Ovary (tissue), 9 donors: ENCODE measurements around the gene MADD. TPM values are rescaled to one million over a fixed set of nuclear protein-coding genes. Genes with fewer than 3 reads are reported as not detected.

ENCODE experiments used
- DNase-seq, 5 donors: peaks; one replicate each; pipeline ENCODE4 v3.0.0-alpha.2; 2019 to 2020
- H3K27ac ChIP-seq, 2 donors: fragments of 200-600 bp; one replicate each; pipeline versions ENCODE4 v1.5.1 to v1.8.0; 2019 to 2022
- H3K27me3 ChIP-seq: fragments of 200-600 bp; one replicate; pipeline ENCODE4 v1.8.0; 2022
- H3K36me3 ChIP-seq: fragments of 200-600 bp; sonication (generic); one replicate; pipeline ENCODE4 v1.5.1; 2019
- H3K4me1 ChIP-seq: one replicate; pipeline ENCODE4 v1.8.1; 2013; ENCODE audit warnings: mild to moderate bottlenecking, moderate library complexity; ENCODE audit not compliant: insufficient read depth
- H3K4me3 ChIP-seq: fragments of 200-600 bp; sonication (generic); one replicate; pipeline ENCODE4 v1.5.1; 2017
- H3K9me3 ChIP-seq, 2 donors: fragments of 200-600 bp in 1 of 2; sonication (generic) in 1 of 2; one replicate each; pipeline versions ENCODE4 v1.5.1 to v1.8.1; 2013 to 2019; ENCODE audit warnings: mild to moderate bottlenecking in 1 of 2, moderate library complexity in 1 of 2
- EP300 ChIP-seq: sonication (generic); formaldehyde crosslinking; IDR thresholded peaks from one replicate; pipeline ENCODE4 v1.6.1; 2017; ENCODE audit warnings: antibody characterized with exemption
- POLR2A ChIP-seq: fragments of 450-650 bp; IDR thresholded peaks from one replicate; pipeline ENCODE4 v1.6.1; 2017; ENCODE audit warnings: antibody characterized with exemption, mild to moderate bottlenecking, moderate library complexity
- WGBS, 3 donors: extraction: QIAGEN DNeasy Blood & Tissue Kit in 1 of 3; methylation state at CpG; one replicate each; pipeline versions ENCODE4 v1.1.5 to v1.1.7; 2013 to 2017; 5-methylcytosine and 5-hydroxymethylcytosine counted together
- intact Hi-C, 4 donors: fragments of 100-400 bp; cut with DNase I; formaldehyde crosslinking; loops; one replicate each; pipeline versions ENCODE4 v1.11.0 to v1.15.1; 2022 to 2023
- polyA plus RNA-seq, 2 donors: library from polyadenylated mRNA; stranded (reverse); fragments of 200-250 nt in 1 of 2; fragments of 350-450 nt in 1 of 2; fragmentation: Illumina TruSeq in 1 of 2; extraction: RNeasy Lipid Tissue Mini Kit (QIAGEN cat#74804) in 1 of 2; gene quantifications; one replicate each; pipeline ENCODE4 v1.2.3, GENCODE V29; 2013 to 2014
- total RNA-seq, 7 donors: library from RNA; depleted of rRNA in 2 of 7; stranded (reverse); fragments of >200 nt in 2 of 7; fragmentation: NEBNext Ultra II Directional in 3 of 7; extraction: Animal tissue kit (Norgen Biotek cat#: 25700) in 3 of 7; gene quantifications; one replicate each; pipeline versions ENCODE4 v1.1.0 to v1.2.4, GENCODE V29; 2016 to 2023
- TF ChIP-seq, protein P1 (sequence below), 3 donors: fragments of 450-650 bp in 2 of 3; fragments of 200-600 bp in 1 of 3; IDR thresholded peaks; one replicate each; pipeline versions ENCODE4 v1.5.1 to v1.8.0; 2016 to 2022; ENCODE audit warnings: antibody characterized with exemption in 3 of 3, mild to moderate bottlenecking in 1 of 3
- donor health status: DM: no; HTN: no; CAD: no; lungs with moderate emphysema.
- donor health status: DM: no; HTN: no; CAD: no.
- donor health status: Bipolar disorder and iron deficiency.
- donor health status: DM: yes; HTN: yes; CAD: no.
- donor health status: DM: no; HTN: no; CAD: no.
- donor health status: DM: yes; HTN: yes; CAD: no.

MADD gene
- total and polyA plus RNA-seq, 9 donors = 20.3 to 53.5 (median 35.4) TPM

- no peaks in the 10 kb centered on the region for H3K36me3 ChIP-seq
- peak in 1 of 5 donors; percentile 33 for DNase-seq
- no peak overlapping the region for H3K27ac ChIP-seq
- intact Hi-C loops = loop anchor here (5.0 to 10.0 kb wide), 3 partner anchors 76 to 238 kb away; no protein-coding TSS in a partner anchor
- TF ChIP-seq, protein P1, sequence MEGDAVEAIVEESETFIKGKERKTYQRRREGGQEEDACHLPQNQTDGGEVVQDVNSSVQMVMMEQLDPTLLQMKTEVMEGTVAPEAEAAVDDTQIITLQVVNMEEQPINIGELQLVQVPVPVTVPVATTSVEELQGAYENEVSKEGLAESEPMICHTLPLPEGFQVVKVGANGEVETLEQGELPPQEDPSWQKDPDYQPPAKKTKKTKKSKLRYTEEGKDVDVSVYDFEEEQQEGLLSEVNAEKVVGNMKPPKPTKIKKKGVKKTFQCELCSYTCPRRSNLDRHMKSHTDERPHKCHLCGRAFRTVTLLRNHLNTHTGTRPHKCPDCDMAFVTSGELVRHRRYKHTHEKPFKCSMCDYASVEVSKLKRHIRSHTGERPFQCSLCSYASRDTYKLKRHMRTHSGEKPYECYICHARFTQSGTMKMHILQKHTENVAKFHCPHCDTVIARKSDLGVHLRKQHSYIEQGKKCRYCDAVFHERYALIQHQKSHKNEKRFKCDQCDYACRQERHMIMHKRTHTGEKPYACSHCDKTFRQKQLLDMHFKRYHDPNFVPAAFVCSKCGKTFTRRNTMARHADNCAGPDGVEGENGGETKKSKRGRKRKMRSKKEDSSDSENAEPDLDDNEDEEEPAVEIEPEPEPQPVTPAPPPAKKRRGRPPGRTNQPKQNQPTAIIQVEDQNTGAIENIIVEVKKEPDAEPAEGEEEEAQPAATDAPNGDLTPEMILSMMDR (IDR thresholded peaks at IDR 0.05) = no peak
- no peaks in the 10 kb centered on the region for H3K9me3 ChIP-seq
- no peak overlapping the region for H3K4me3 ChIP-seq
- no peaks in the 10 kb centered on the region for H3K4me1 ChIP-seq
- WGBS, 3 donors = 71 to 72% (median 72%) methylated on average over 11 to 14 of the region's 14 CpGs
- no peaks in the 10 kb centered on the region for H3K27me3 ChIP-seq
These were observed 106.8 kb downstream of the MADD start for GRCh38 chr11:47376525-47377371.

DNA sequence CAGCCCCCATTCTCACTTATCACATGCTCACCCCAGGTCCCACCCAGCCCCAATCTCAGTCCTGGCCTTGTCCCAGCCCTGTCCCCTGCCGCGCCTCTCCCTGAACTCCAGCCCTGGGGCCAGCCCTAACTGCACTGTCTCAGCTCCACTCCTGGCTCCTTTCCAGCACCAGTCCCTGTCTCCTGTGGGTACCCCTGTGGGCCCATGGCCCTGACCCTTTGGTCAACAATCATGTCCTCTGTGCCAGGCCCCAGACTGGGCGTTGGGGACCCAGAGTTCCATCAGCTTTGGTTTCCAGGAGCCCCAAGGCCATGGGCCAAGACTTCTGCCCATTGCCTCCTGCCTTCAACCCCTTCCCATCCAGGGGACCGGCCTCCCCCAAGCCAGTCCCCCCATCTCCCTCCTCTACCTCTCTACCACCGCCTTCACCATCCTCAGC, 107.7 kb downstream of the MADD start:
- Histone ChIP-seq H3K27me3 (no peaks in the 10 kb centered on the region), H3K36me3 (no peaks in the 10 kb centered on the region), H3K4me3 (no peak overlapping the region), H3K9me3 (no peaks in the 10 kb centered on the region), H3K4me1 (no peaks in the 10 kb centered on the region), H3K27ac (no peak overlapping the region)
- DNase-seq = peak in 1 of 5 donors; percentile 30
- intact Hi-C loops = loop anchor here (5.0 to 10.0 kb wide), 3 partner anchors 75 to 237 kb away; no protein-coding TSS in a partner anchor
- WGBS, 3 donors = 76 to 85% (median 84%) methylated on average over 5 of the region's 5 CpGs
- TF ChIP-seq, protein P1 (IDR thresholded peaks at IDR 0.05) = no peak
- no peak for TF ChIP-seq POLR2A
- TF ChIP-seq EP300 = no peak

DNA sequence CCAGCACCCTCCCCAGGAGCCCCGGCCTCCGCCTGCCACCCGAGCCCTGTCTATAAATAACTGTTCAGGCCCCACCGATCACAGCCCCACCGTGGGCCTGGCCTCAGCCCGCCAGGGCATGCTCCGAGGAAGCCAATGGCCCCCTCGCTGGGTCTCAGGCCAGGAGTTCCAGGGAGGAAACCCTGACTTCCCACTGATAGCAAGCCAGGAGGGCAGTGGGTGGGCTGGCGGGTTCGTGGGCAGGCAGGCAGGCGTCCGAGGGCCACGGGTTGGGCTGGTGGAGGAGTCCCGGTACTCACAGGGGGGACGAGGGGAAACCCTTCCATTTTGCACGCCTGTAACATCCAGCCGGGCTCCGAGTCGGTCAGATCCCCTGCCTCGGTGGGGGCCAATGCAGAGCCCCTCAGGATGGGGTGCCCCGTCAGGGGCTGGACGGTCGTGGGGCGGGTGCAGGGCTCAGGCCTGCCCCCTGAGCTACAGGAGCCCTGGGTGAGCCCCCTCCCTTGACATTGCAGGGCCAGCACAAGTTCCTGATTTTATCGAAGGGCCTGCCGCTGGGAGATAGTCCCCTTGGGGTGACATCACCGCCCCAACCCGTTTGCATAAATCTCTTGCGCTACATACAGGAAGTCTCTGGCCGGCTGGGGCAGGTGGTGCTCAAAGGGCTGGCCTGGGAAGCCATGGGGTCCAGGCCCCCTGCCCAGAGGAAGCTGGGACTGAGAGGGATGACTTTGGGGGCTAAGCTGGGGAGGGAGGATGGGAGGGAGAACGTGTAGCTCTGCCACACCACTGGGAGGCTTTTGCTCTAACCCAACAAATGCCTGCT, 108.3 kb downstream of the MADD start, which contains the start of gene SPI1:
SPI1 (minus strand) TSS at position 538 of the 826 bp plus-strand sequence; CDS start at position 344, 194 bp downstream.
- Histone ChIP-seq H3K27ac (no peak within 1 kb of the TSS), H3K27me3 (no peaks in the 10 kb centered on the region), H3K4me1 (no peaks in the 10 kb centered on the region), H3K36me3 (no peaks in the 10 kb centered on the region), H3K9me3 (no peaks in the 10 kb centered on the region), H3K4me3 (no peak within 1 kb of the TSS)
- TF ChIP-seq POLR2A = no peak
- intact Hi-C loops = loop anchor here (5.0 to 10.0 kb wide), 3 partner anchors 74 to 237 kb away; no protein-coding TSS in a partner anchor
- WGBS, 3 donors = 66 to 74% (median 73%) methylated on average over 27 to 31 of the region's 31 CpGs
- peak in 1 of 5 donors; percentile 36 for DNase-seq

- Histone ChIP-seq H3K4me1 (no peaks in the 10 kb centered on the region), H3K27me3 (no peaks in the 10 kb centered on the region), H3K36me3 (no peaks in the 10 kb centered on the region), H3K9me3 (no peaks in the 10 kb centered on the region), H3K27ac (no peak overlapping the region), H3K4me3 (no peak overlapping the region)
- DNase-seq = peak in 1 of 5 donors; percentile 11
- intact Hi-C loops = loop anchor here (5.0 to 10.0 kb wide), 3 partner anchors 73 to 236 kb away; no protein-coding TSS in a partner anchor
- no peak for TF ChIP-seq EP300
- TF ChIP-seq POLR2A = no peak
- TF ChIP-seq, protein P1 (IDR thresholded peaks at IDR 0.05) = no peak
These were observed 108.9 kb downstream of the MADD start for GRCh38 chr11:47378836-47379170.
